PC-9 (cell line): Measurements from ENCODE around the gene SAMSN1. TPM values are rescaled to one million over a fixed set of nuclear protein-coding genes. Genes with fewer than 3 reads are reported as not detected.

Source experiments
- BruUV-seq: library from RNA; stranded (reverse); fragments of 400-500 nt; replicated peaks from 2 replicates; lab custom pipeline; 2021; lab: Mats Ljungman, UMichigan
- CTCF ChIA-PET: fragments of 300-600 bp; sonication (Branson Sonifier 250); formaldehyde crosslinking; loops from one replicate; lab custom pipeline; 2022; ENCODE audit warnings: antibody characterized with exemption; lab: Charles Lee
- POLR2A ChIA-PET: fragments of 300-600 bp; sonication (Branson Sonifier 250); formaldehyde crosslinking; loops from one replicate; lab custom pipeline; 2022; ENCODE audit warnings: antibody characterized with exemption; ENCODE audit not compliant: unreplicated experiment; lab: Charles Lee
- DNase-seq, 2 experiments: peaks; one replicate each; pipeline versions ENCODE4 v3.0.0 to v3.0.0-alpha.2; 2015 to 2022; ENCODE audit warnings: mixed read lengths in 1 of 2
- H2AFZ ChIP-seq: fragments of 200-600 bp; sonication (generic); 2 replicates; pipeline ENCODE4 v1.8.1; 2017; ENCODE audit warnings: antibody characterized with exemption
- H3F3A ChIP-seq: fragments of 200-600 bp; sonication (generic); 2 replicates; pipeline ENCODE4 v1.8.1; 2017; ENCODE audit warnings: antibody characterized with exemption, mild to moderate bottlenecking, low read depth; ENCODE audit not compliant: insufficient read depth
- H3K27ac ChIP-seq: fragments of 200-600 bp; sonication (generic); 2 replicates; pipeline ENCODE4 v1.6.1; 2016; ENCODE audit warnings: mixed run types
- H3K27me3 ChIP-seq: fragments of 200-600 bp; sonication (generic); 2 replicates; pipeline ENCODE4 v1.6.1; 2016; ENCODE audit warnings: low read depth, mixed run types; ENCODE audit not compliant: insufficient read depth
- H3K36me3 ChIP-seq: fragments of 200-600 bp; sonication (generic); 2 replicates; pipeline ENCODE4 v1.6.1; 2016; ENCODE audit warnings: low read depth, mixed run types
- H3K4me1 ChIP-seq: fragments of 200-600 bp; sonication (generic); replicated peaks from 2 replicates; pipeline ENCODE4 v1.6.1; 2016; ENCODE audit warnings: mixed run types; ENCODE audit not compliant: insufficient read depth
- H3K4me2 ChIP-seq: fragments of 200-600 bp; sonication (generic); 2 replicates; pipeline ENCODE4 v1.6.1; 2017; ENCODE audit warnings: mixed run types
- H3K4me3 ChIP-seq: fragments of 200-600 bp; sonication (generic); 2 replicates; pipeline ENCODE4 v1.6.1; 2016; ENCODE audit warnings: mixed run types
- H3K79me2 ChIP-seq: fragments of 200-600 bp; sonication (generic); 2 replicates; pipeline ENCODE4 v1.6.1; 2017; ENCODE audit warnings: low read depth, mixed run types
- H3K9me2 ChIP-seq: fragments of 200-600 bp; sonication (generic); 2 replicates; pipeline ENCODE4 v1.8.1; 2017; ENCODE audit warnings: mild to moderate bottlenecking; ENCODE audit not compliant: insufficient read depth
- H3K9me3 ChIP-seq: fragments of 200-600 bp; sonication (generic); 2 replicates; pipeline ENCODE4 v1.8.1; 2016; ENCODE audit warnings: low read depth; ENCODE audit not compliant: insufficient read depth
- H4K20me1 ChIP-seq: fragments of 200-600 bp; sonication (generic); 2 replicates; pipeline ENCODE4 v1.8.1; 2017; ENCODE audit not compliant: insufficient read depth
- CTCF ChIP-seq: fragments of 200-600 bp; sonication (generic); conservative IDR thresholded peaks from 2 replicates; pipeline ENCODE4 v1.6.1; 2017; ENCODE audit warnings: mixed run types, antibody characterized with exemption, mild to moderate bottlenecking, moderate library complexity
- EZH2 ChIP-seq: fragments of 200-600 bp; sonication (generic); IDR thresholded peaks from 2 replicates; pipeline ENCODE4 v1.8.0; 2017; ENCODE audit warnings: antibody characterized with exemption, low read depth
- intact Hi-C: fragments of 100-400 bp; cut with micrococcal nuclease; formaldehyde crosslinking; loops from one replicate; pipeline ENCODE4 v1.10.0; 2022; ENCODE audit not compliant: unreplicated experiment
- total RNA-seq: library from RNA; stranded (reverse); gene quantifications from 2 replicates; pipeline ENCODE4 v1.2.3, GENCODE V29; 2021

Gene SAMSN1
- total RNA-seq, 1 experiment from 2014 or later, result 0.41 TPM

- no TSS peak for BruUV-seq
- Histone ChIP-seq H3K27ac (no peak overlapping the region), H3F3A (no peaks in the 10 kb centered on the region), H3K4me2 (no peak overlapping the region), H2AFZ (no peak overlapping the region), H3K4me1 (no peaks in the 10 kb centered on the region), H3K9me2 (no peaks in the 10 kb centered on the region), H3K9me3 (no peaks in the 10 kb centered on the region), H4K20me1 (no peaks in the 10 kb centered on the region), H3K4me3 (no peak overlapping the region), H3K27me3 (no peaks in the 10 kb centered on the region), H3K36me3 (no peaks in the 10 kb centered on the region), H3K79me2 (no peaks in the 10 kb centered on the region)
- ChIA-PET CTCF (no interaction called here), POLR2A (no interaction called here)
- intact Hi-C loops, result no loop called here
- DNase-seq, result no peak
- TF ChIP-seq EZH2 (no peak), CTCF (no peak)
Measured at GRCh38 chr21:14569868-14570267, 23.8 kb upstream of the SAMSN1 start.

- CTCF ChIA-PET, result no interaction called here
Measured at GRCh38 chr21:14569026-14569621, 23.0 kb upstream of the SAMSN1 start.

GRCh38 chr21:14567331-14568279 lies 21.5 kb upstream of the SAMSN1 start:
- Histone ChIP-seq H3K79me2 (no peaks in the 10 kb centered on the region), H3K4me3 (no peak overlapping the region), H3K27me3 (no peaks in the 10 kb centered on the region), H3K4me1 (no peaks in the 10 kb centered on the region), H3K4me2 (no peak overlapping the region), H4K20me1 (no peaks in the 10 kb centered on the region), H3K9me3 (no peaks in the 10 kb centered on the region), H3F3A (no peaks in the 10 kb centered on the region), H3K27ac (no peak overlapping the region), H3K36me3 (no peaks in the 10 kb centered on the region), H3K9me2 (no peaks in the 10 kb centered on the region), H2AFZ (no peak overlapping the region)
- ChIA-PET CTCF (no interaction called here), POLR2A (no interaction called here)
- intact Hi-C loops, result no loop called here
- BruUV-seq, result no TSS peak
- TF ChIP-seq CTCF (no peak), EZH2 (no peak)
- DNase-seq, result no peak

More at GRCh38 chr21:14569026-14569621, 23.0 kb upstream of the SAMSN1 start:
- no peaks in the 10 kb centered on the region for H3K27me3 ChIP-seq
- no peak overlapping the region for H3K4me3 ChIP-seq
- no TSS peak for BruUV-seq
- no peaks in the 10 kb centered on the region for H4K20me1 ChIP-seq
- no peak for DNase-seq
- H3K36me3 ChIP-seq, result no peaks in the 10 kb centered on the region
- no peaks in the 10 kb centered on the region for H3K9me2 ChIP-seq
- POLR2A ChIA-PET, result no interaction called here
- no peaks in the 10 kb centered on the region for H3K9me3 ChIP-seq
- H3K4me2 ChIP-seq, result no peak overlapping the region
- H3K79me2 ChIP-seq, result no peaks in the 10 kb centered on the region
- no peaks in the 10 kb centered on the region for H3K4me1 ChIP-seq
- H3K27ac ChIP-seq, result no peak overlapping the region
- intact Hi-C loops, result no loop called here
- TF ChIP-seq CTCF, result no peak
- TF ChIP-seq EZH2, result no peak
- H2AFZ ChIP-seq, result no peak overlapping the region
- H3F3A ChIP-seq, result no peaks in the 10 kb centered on the region
